Bronchial epithelial cell (primary cell): ENCODE data around the gene GDF2. TPM values are rescaled to one million over a fixed set of nuclear protein-coding genes. Genes with fewer than 3 reads are reported as not detected.

Source experiments
- DNase-seq: peaks from one replicate; pipeline ENCODE4 v3.0.0-alpha.2; 2010; ENCODE audit warnings: low read depth
- FAIRE-seq: peaks from 2 replicates; lab custom pipeline; 2011; peaks lifted over from hg19 to GRCh38; lab: Jason Lieb, UNC
- H3K27me3 ChIP-seq: 2 replicates; pipeline ENCODE4 v1.5.1; 2011; ENCODE audit warnings: low read length; ENCODE audit not compliant: control insufficient read depth, insufficient read depth
- H3K36me3 ChIP-seq: 2 replicates; pipeline ENCODE4 v1.5.1; 2011; ENCODE audit warnings: low read length; ENCODE audit not compliant: control insufficient read depth, insufficient read depth
- H3K4me3 ChIP-seq: 2 replicates; pipeline ENCODE4 v1.5.1; 2011; ENCODE audit warnings: mild to moderate bottlenecking, low read depth, low read length, control low read depth
- CTCF ChIP-seq: IDR thresholded peaks from 2 replicates; pipeline ENCODE4 v1.5.1; 2011; ENCODE audit warnings: mild to moderate bottlenecking, moderate library complexity, low read length, control low read depth, inconsistent platforms; ENCODE audit not compliant: insufficient read depth, severe bottlenecking
- total RNA-seq: library from RNA; depleted of rRNA; stranded (reverse); fragments of >200 nt; gene quantifications from 2 replicates; pipeline ENCODE4 v1.2.1, GENCODE V29; 2014

Gene GDF2
- total RNA-seq, 1 donor from 2014 or later: not detected

GRCh38 chr10:47354165-47354564, 31.9 kb downstream of the GDF2 start:
- FAIRE-seq (no peak), DNase-seq (no peak)
- Histone ChIP-seq H3K36me3 (no peaks in the 10 kb centered on the region), H3K4me3 (no peak overlapping the region), H3K27me3 (peaks cover 3% of the 10 kb centered on the region)
- peak; percentile 24 for TF ChIP-seq CTCF

GRCh38 chr10:47354900-47355299, 32.6 kb downstream of the GDF2 start:
- no peak for TF ChIP-seq CTCF
- Histone ChIP-seq H3K27me3 (peaks cover 3% of the 10 kb centered on the region), H3K36me3 (no peaks in the 10 kb centered on the region), H3K4me3 (no peak overlapping the region)
- no peak for FAIRE-seq
- DNase-seq: no peak

GRCh38 chr10:47356708-47357107, 34.5 kb downstream of the GDF2 start:
- DNase-seq (no peak), FAIRE-seq (no peak)
- Histone ChIP-seq H3K27me3 (peaks cover 3% of the 10 kb centered on the region), H3K36me3 (no peaks in the 10 kb centered on the region), H3K4me3 (no peak overlapping the region)
- TF ChIP-seq CTCF: no peak

GRCh38 chr10:47357131-47357582, 34.9 kb downstream of the GDF2 start:
- no peak for TF ChIP-seq CTCF
- Histone ChIP-seq H3K36me3 (no peaks in the 10 kb centered on the region), H3K27me3 (no peaks in the 10 kb centered on the region), H3K4me3 (no peak overlapping the region)
- DNase-seq (no peak), FAIRE-seq (no peak)

- TF ChIP-seq CTCF: no peak
- no peak for FAIRE-seq
- Histone ChIP-seq H3K27me3 (no peaks in the 10 kb centered on the region), H3K36me3 (no peaks in the 10 kb centered on the region), H3K4me3 (no peak overlapping the region)
- DNase-seq: no peak
Measured at GRCh38 chr10:47357911-47358310, 35.7 kb downstream of the GDF2 start.

GRCh38 chr10:47358457-47358856, 36.2 kb downstream of the GDF2 start:
- DNase-seq (no peak), FAIRE-seq (no peak)
- TF ChIP-seq CTCF: no peak
- Histone ChIP-seq H3K36me3 (no peaks in the 10 kb centered on the region), H3K27me3 (no peaks in the 10 kb centered on the region), H3K4me3 (no peak overlapping the region)
